Non-pigmented ciliary epithelial cell (primary cell): Measurements from ENCODE around the gene ARFGEF2.
"Not testable (repeated sequence)": the region's sequence is repeated elsewhere in the genome, so short reads cannot be mapped to it uniquely, and the experiment has no call there.

Source experiments
- DNase-seq: peaks from one replicate; pipeline ENCODE4 v3.0.0-alpha.2; 2010; ENCODE audit warnings: low read depth

Gene ARFGEF2

DNA sequence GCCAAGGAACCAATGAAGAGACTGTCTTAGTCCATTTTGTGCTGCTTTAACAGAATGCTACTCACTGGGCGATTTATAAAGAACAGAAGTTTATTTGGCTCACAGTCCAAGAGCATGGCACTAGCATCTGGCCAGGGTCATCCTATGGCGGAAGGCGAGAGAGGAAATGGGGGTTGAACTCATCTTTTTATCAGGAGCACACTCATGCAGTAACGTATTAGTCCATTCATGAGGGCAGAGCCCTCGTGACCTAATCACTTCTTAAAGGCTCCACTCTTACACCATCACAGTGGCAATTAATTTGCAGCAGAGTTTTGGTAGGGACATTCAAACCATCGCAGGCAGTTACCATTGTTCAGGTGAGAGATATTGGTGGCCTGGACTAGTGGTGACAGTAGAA, 8.5 kb downstream of the ARFGEF2 start:
- no peak for DNase-seq

DNA sequence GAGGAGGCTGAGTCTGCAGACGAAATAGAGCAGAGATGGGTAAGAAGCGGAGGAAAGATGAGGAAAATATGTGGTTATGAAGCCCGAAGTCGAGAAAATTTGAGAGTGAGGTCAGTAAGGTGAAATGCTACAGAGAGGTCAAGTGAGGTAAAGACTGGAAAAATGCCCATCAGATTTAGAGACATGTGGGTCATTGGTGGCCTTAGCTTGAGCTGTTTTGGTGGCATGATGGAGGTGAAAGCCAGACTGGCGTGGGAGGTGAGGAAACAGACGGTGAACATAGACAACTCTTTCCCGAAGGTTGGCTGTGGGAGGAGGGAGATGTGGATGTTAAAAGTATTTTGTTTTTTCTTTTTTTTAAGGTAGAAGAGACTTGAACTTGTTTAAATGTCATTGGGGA, 9.4 kb downstream of the ARFGEF2 start:
- DNase-seq: no peak

DNA sequence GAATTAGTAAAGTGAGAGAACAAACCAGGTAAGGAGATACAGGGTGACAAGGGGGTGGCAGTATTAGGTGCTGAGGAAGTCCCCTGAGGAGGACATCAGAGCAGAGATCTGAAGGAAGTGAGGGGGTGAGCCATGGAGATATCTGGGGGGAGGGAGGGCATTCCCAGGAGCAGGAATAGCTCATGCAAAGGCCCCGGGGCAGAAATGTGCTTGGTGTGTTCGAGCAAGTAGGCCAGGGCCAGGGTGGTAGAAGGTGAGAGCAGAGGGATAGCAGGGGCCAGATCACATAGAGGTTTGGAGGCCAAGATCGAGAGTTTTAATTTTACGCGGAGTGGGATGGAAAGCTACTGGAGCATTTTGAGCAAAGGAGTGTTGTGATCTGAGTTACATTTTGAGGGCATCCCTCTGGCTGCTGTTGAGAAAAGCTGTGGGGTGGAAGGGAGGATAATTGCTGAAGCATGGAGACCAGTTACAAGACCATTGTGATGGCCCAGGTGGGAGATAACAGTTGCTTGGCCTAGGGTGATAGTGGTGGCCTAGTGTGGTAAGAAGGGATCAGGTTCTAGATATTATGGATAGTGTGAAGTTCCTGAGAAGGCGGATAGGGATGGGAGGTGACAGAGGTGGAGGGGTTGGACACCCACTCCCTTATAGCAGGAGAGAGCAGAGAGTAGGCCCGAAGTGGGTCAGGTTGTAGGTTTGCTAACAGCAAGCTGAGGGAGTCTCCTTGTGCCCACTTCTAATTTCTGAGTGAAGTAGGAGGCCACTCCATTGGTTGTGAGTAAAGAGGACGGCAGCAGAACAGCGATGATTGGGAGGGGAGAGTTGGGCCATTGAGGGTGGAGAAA, 10.2 kb downstream of the ARFGEF2 start:
- no peak for DNase-seq

DNA sequence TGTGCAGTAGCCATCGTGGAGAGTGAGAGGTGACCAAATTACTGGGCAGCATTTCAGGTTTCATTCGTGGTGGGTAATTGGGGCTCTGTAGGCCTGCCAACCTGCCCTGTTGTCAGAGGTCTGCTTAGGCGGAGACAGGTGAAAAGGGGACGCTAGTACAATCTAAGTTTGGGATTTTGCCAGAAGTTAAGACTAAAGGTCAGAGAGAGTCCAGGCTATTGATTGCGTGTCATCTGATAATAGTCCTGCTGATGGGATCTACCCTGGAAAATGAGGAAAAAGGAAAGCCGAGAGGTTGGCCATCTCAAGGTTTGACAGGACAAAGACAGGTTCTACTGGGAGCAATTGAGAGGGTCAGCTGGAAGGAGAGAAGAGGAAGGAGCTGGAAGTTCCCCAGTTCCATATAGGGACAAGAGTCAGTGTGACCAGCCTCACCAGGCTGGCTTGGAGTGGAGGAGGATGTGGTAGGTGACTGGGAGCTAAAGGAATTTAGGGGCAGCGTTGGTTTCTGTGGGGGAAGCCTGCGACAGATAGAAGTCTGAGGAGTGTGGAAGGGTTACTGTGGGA, 10.9 kb downstream of the ARFGEF2 start:
- no peak for DNase-seq

DNA sequence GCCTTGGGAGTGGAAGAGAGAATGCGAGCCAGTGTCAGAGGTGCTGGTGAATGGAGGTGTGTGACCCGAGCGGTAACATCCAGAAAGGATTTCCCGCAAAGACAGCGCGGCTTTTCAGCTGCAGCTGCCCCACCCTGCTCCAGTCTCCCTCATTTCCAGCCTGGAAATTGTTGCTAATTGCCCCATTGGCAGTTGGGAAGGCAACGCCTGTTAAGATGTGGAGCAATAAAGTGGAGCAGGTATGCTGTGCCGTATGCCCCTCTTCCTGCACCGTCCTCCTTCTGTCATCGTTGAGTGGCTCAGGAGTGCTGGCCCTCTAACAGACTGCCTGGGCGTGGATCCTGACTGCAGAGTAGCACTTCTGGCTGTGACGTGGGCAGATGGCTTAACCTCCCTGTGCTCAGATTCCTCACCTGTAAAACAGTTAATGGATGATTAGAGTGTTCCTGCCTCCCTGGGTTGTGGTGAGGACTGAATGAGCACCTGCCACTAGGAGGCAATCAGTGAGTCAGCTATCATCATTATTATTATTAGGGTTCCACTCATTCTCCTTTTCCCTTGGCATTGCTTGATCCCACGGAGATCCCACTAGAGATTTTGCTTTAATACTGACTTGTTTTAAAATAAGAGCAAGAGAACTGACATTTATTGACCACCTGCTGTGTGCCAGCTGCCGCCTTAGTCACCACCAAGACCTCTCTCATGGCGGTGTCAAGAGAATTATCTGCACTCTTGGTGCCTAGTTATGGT, 11.7 kb downstream of the ARFGEF2 start:
- DNase-seq: no peak

DNA sequence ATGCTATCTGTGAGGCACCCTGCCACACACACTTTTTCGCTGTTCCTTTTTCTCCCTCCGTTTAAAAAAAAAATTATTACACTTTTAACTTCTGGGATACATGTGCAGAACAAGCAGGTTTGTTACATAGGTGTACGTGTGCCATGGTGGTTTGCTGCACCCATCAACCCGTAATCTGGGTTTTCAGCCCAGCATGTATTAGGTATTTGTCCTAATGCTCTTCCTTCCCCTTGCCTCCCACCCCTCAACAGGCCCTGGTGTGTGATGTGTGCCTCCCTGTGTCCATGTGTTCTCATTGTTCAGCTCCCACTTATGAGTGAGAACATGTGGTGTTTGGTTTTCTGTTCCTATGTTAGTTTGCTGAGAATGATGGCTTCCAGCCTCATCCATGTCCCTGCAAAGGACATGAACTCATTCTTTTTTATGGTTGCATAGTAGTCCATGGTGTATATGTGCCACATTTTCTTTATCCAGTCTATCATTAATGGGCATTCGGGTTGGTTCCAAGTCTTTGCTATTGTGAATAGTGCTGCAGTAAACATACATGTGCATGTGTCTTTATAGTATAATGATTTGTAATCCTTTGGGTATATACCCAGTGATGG, 12.9 kb downstream of the ARFGEF2 start:
- DNase-seq: not testable (repeated sequence)

DNA sequence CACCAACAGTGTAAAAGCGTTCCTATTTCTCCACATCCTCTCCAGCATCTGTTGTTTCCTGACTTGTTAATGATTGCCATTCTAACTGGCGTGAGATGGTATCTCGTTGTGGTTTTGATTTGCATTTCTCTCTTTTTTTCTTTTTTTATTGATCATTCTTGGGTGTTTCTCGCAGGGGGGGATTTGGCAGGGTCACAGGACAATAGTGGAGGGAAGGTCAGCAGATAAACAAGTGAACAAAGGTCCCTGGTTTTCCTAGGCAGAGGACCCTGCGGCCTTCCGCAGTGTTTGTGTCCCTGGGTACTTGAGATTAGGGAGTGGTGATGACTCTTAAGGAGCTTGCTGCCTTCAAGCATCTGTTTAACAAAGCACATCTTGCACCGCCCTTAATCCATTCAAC, 13.5 kb downstream of the ARFGEF2 start:
- not testable (repeated sequence) for DNase-seq

DNA sequence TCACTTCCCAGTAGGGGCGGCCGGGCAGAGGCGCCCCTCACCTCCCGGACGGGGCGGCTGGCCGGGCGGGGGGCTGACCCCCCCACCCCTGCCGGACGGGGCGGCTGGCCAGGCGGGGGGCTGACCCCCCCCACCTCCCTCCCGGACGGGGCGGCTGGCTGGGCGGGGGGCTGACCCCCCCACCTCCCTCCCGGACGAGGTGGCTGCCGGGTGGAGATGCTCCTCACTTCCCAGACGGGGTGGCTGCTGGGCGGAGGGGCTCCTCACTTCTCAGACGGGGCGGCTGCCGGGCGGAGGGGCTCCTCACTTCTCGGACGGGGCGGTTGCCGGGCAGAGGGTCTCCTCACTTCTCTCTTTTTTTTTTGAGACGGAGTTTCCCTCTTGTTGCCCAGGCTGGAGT, 14.7 kb downstream of the ARFGEF2 start:
- not testable (repeated sequence) for DNase-seq

DNA sequence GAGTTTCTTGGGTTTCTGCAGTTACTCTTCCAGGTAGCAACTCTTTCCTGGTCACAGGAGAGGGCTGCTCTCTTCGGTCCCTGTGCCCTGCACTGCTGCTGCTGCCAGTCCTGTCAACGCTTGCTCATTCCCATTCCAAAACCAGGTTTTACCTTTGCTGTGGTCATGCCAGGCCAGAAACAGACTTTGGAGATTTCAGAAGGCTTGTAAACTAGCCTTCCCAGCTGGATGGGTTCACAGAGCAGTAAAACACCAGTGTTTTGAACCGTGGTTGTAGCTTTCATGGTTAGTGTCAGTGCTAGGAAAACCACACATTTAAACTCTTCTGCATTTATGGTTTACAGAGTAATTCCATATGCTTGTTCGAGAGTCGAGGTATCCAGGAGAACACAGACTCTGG, 16.2 kb downstream of the ARFGEF2 start:
- DNase-seq: no peak

DNA sequence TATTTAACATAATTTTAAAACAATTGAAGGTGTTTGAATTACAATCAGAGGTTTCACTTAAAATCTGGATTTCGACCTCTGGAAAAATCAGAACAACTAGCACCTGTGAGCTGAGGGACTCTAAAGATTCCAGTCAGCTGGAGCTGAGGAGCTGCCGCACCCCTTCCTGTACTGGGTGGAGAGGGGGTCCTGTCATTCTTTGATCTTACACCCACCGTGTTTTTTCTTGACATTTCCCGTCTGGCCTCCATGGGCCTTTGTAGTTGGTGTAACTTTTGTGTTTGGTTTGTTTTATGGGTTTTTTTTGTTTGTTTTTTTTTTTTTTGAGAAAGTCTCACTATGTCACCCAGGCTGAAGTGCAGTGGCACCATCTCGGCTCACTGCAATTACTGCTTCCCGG, 17.2 kb downstream of the ARFGEF2 start:
- no peak for DNase-seq

DNA sequence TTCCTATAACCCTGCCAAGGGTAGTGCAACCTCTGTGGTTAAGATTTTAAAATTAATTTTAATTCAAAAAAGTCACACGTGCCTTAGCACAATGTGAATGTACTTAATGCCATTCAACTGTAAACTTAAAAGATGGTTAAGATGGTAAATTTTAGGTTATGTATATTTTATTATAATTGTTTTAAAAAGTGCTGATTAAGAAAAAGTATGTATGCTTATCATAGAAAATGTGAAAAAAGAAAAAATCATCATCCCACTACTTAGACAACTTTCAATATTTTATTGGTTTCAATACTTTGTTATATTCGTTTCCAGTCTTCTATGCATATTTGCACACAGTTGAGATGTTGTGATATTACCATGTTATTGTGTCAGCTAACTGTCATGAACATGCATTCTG, 18.7 kb downstream of the ARFGEF2 start:
- no peak for DNase-seq

DNA sequence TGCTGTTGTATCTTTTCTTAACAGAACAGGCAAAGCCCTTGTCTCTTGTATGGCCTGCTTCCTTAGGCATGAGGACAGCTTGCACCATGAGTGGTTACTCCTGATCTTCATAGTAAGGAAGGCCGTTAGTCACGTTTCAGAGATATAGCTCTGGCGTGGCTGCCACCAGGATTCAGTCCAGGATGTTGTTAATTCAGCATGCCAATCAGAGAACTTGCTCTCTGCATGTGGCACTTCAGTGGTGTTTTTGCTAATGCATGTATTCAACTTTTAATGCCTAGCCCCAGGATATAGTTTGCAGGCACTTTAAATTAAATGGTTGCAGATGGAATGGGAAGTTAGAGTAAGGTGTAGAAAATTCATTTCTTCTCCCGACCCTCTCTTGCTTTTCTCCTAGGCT, 20.0 kb downstream of the ARFGEF2 start:
- no peak for DNase-seq

DNA sequence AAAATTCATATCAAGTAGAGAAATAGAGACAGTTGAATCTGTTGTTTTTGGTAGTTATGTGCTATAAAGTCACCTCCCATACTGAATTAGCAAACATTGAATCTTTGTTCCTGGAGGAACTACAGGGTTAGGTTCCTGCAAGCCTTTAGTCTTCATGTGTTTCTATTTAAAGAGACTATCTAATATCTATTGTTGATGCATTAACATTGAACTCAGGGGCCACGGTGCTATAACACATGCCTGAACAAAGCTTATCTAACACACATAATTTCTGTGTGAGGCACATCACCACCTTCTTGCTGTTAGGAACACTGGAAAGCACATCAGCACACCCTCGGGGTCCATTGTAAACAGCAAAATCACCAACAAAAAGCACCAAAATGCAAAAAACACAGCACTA, 21.2 kb downstream of the ARFGEF2 start:
- no peak for DNase-seq

DNA sequence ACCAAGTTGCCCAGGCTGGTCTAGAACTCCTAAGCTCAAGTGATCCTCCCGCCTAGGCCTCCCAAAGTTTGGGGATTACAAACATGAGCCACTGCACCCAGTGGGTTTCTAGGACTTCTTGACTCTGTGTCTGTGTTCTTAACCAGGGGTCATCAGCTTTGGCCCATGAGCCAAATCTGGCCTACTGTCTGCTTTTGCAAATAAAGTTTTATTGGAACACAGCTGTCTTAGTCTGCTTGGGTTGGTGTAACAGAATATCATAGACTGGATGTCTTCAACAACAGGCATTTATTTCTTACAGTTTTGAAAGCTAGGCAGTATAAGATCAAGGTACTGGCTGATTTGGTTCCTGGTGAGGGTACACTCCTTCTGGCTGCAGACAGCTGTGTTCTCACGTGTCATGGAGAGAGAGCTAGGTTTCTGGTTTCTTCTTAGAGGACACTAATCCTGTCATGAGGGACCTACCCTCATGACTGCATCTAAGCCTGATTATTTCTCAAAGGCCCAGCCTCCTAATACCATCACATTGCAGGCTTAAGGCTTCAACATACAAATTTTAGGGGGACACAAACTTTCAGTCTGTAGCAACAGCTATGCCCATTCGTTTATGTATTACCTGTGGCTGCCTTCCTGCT, 23.3 kb downstream of the ARFGEF2 start:
- no peak for DNase-seq

DNA sequence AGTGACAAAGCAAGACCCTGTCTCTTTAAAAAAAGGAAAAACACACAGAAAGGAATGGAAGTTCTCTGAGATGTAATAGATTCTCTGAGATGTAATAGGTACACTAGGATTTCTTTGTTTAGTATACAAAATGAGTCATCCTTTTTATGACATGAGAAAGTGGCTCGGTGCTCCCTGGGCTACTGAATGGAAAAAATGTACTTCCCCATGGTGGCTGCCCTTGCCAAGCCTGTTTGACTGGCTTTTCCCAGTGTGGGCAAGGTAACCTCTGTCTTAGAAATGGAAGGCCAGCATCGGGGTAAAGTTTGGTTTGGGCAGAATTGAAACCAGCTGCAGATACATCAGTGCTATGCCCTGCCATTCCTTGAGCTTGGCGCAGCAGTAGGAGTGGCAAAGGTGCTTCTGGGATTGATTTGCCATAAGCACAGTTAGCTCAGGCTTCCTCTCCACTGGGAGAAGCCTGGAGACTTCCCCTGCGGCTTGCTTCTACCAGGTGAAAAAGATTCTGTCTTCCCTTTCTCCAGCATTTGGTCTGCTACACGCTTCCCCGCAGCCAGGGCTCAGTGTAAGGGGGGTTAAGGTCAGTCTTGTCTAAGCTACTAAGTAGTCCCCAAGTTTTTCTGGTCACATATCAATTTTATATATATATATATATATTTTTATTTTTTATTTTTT, 24.5 kb downstream of the ARFGEF2 start:
- no peak for DNase-seq

DNA sequence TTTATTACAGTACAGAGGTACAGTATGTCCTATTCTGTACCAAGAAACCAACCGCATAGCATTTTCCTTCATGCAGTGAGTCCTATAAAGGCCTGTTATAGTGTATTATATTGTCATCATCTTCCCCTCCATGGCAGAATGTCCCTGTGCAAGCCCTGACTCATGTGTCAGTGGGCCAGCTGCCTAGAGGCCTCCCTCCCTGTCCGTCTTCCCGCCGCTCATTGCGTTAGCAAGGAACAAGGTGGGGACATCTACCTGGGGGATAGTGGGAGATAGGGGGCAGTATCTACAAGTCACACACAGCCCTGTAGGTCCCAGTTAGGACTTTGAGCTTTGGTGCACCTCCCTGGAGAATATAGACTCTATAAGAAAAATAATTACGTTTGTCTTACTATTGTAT, 27.1 kb downstream of the ARFGEF2 start:
- no peak for DNase-seq

DNA sequence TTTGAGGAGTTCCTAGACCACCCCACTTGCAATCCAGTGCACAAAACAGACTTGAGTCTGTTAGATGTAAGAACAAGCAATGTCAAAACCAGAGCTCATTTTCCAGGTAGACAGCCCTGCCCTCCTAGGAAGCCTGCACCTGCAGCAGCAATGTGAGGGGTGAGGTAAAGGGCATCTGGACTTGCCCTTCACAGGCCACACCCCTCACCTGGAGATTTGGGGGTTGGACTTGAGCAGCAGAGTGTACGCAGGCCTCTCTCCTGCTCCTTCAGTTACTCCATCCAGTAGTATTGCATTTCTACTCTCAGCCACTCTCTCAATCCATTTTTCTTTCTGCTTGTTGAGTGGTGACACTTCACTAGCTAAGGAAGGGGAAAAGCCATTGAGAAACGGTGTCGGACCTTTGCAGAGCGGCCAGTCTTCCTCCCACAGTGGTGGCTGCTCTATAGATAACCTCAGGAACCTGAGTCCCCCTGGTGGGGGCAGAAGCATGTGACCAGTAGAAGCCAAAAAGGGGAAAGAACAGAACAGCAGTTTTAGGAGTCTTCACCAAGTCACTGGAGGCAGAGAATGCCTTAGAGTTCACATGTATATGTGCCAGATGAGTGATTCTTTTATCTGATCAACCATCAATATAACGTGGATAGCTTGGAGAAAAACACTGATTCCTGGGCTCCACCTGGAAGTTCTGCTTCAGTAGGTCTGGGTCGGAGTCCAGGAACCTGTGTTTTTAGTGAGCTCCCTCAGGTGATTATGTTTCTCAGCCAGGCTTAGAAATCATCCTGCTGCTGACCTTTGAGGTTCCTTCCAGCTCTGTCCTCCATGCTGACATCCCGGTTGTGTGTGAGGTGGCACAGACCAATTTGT, 28.0 kb downstream of the ARFGEF2 start:
- no peak for DNase-seq

DNA sequence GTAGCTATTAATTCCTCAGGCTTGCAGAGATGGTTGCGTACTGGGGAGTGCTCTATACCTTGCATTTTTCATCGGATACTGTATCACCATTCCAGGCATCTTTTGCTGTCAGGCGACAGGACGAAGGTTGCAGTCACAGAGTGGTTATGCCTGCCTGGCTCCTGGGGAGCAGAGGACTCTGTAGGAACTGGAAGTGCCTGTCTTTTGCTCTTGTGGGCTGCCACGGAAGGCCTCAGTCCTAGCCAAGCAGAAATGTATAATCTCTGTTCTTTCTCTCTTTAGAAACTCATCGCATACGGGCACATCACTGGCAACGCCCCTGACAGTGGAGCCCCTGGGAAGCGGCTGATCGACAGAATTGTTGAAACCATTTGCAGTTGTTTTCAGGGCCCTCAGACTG, 29.5 kb downstream of the ARFGEF2 start:
- DNase-seq: no peak

DNA sequence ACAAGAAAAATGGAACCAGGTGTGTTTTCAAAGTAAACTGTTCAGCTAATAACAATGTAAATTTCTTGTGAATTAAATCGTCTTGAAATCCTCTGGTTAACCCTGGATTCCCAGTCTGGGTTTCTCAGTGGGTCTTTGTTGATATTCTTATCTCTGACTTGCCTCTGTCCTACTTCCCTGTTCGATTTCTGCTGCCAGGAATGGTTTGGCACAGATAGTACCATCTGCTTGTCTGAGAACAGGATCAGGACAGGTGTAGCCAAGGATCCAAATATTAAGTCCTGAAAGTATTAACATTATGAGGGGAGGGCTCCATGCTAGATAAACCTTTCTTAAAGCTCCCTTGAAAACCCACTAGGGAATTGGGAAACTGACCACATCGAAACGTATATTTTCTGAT, 30.1 kb downstream of the ARFGEF2 start:
- DNase-seq: no peak

DNA sequence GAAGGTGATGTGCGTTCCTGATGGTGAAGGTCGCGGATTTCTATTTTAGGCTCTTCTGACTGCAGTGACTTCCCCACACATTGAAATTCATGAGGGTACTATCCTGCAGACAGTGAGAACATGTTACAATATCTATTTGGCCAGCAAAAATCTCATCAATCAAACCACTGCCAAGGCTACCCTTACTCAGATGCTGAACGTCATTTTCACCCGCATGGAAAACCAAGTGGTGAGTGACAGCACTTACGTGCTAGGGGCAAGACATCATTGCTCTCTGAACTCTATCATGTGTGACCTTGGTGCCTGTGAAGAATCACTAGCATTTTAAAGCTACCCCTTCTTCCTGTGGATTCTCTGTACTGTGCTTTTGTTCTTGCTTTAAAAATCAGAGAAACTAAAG, 31.1 kb downstream of the ARFGEF2 start:
- no peak for DNase-seq

DNA sequence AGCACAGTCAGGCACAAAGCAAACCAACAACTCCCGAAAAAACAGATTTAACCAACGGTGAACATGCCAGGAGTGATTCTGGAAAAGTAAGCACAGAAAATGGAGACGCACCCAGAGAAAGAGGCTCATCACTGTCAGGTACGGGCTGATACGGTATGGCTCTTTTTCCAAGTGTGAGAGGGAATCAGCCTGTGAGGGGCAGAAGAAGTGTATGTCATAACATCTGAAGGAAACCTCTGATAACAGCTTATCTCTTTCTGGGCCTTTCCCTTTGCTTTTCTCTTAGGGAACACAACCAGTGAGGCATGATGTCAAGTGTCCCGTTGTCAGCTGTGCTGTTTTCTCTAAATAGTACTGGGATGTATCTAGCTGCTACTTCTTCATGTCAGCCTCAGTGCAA, 32.1 kb downstream of the ARFGEF2 start:
- no peak for DNase-seq
